GM21529 (cell line): ENCODE measurements around the gene FAM227A.
"Not testable (repeated sequence)": the region's sequence is repeated elsewhere in the genome, so short reads cannot be mapped to it uniquely, and the experiment has no call there.

Source experiments
- ATAC-seq: cut with Tn5 transposase; IDR thresholded peaks from one replicate; pipeline ENCODE4 v1.9.1; 2021; ENCODE audit not compliant: unreplicated experiment

Gene FAM227A

DNA sequence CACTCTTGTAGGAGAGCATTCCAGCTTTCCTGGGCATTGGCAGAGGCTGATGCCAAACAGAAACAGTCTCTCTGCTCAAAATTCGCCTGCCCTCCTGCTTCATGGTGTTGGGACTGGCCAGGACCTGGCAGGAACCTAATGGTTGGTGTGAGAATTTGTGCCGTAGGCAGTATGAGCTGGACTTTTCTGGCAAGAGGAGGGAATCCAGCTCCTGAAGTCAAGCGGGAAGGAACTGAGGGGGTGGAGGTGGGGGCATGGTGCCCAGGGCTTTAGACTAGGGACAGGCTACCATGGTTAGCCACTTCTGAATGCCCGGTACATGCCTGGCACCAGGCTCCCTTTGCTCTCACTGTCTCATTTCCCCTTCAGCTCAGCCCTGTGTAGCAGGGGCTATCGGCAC, 18.7 kb upstream of the FAM227A start:
- no peak for ATAC-seq

GRCh38 chr22:38657045-38657909, 1.1 kb upstream of the FAM227A start:
- peak; percentile 46 for ATAC-seq

GRCh38 chr22:38655519-38656255, 505 bp downstream of the FAM227A start:
- ATAC-seq = no peak

DNA sequence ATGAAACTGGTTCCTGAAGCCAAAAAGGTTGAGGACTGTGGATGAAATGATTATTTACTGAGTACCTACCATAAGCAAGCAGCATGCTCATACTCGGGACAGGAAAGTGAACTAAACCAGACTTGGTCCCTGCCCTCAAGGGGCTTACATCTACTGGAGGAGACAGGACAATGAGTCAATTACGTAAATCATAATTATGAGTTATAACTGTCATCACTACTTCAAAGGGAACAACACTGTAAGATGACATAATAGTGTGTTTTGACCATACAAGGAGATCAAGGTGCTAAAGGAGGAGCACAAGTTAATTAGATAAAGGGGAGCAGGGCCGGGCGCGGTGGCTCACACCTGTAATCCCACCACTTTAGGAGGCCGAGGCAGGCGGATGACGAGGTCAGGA, 2.5 kb downstream of the FAM227A start:
- ATAC-seq = no peak

DNA sequence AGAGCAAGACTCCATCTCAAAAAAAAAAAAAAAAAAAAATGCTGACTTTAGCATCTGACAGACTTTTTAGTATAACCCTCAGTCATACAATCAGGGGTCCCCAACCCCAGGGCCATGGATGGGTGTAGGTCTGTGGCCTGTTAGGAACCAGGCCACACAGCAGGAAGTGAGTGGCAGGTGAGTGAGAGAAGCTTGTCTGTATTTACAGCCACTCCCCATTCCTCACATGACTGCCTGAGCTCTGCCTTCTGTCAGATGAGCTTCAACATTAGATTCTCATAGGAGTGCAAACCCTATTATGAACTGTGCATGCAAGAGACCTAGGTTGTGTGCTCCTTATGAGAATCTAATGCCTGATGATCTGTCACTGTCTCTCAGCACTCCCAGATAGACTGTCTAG, 3.3 kb downstream of the FAM227A start:
- no peak for ATAC-seq

DNA sequence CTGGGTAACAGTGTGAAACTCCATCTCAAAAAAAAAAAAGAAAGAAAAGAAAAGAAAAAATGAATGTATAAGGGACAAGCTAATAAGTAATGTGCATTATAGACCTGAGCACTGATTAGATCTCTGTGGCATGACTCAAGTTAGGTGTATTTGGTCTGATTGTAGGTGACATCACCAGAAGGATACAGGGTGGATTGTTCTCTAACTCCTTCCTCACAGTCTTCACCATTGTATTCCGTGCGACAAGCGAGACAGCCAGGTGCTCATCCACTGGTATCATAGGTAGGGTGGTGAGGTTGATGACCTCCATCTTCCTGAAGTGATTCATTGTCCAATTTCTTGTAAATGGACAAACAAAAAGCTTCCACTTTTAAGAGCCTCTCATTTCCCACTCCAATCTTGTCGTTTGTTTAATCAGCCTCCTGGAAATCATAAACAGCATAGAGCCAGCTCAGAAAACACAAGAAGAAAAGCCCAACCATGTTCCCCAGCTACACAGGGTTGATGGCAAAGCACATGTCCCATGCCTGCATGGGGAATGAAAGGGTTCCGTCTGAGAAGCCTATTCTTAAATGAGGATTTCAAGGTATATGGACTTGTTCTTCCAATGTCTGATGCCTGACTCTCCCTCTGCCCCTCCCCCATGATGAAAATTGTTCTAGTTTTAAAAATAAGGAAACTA, 6.2 kb downstream of the FAM227A start:
- ATAC-seq = no peak

DNA sequence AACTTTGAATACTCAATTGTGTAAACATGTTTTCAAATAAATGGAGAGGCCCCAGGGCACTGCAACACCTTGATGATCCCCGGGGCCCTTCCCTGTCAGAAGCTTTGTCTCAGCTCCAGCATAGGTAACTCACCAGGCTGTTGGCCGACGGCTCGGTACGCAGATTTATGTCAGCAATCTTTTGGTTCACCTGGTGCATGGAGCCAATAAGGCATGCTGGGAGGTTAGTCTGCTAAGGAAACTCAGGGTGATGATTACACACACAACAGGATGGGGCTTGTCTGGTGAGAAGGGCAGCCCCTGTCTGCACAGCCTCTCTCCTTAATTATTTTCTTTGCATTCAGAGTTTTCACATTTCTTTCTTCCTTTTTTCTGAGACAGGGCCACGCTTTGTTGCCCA, 10.8 kb downstream of the FAM227A start:
- ATAC-seq = no peak

- ATAC-seq = not testable (repeated sequence)
Observed at GRCh38 chr22:38644245-38644644, 11.9 kb downstream of the FAM227A start.

DNA sequence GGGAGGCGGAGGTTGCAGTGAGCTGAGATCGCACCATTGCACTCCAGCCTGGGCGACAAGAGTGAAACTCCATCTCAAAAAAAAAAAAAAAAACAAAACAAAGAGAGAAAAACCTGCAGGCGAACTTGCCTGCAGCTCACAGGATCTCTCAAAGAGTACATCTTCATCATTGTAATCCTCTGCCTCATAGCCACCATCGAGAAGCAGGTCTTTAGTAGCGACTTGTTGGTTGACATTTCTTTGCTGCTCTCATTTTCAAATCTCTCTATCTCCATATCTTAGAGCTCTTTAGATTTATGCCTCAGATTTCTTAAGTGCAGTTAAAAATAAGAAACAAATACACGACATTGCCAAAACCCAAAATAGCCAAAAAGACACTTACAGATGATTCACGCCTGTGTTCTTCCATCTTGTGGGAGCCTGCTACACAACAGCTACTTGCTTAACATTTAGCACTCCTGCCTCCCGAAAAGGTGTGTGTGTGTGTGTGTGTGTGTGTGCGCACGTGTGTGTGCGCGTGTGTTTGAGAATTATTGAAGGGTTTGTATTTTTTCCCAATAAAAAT, 14.6 kb downstream of the FAM227A start:
- no peak for ATAC-seq

DNA sequence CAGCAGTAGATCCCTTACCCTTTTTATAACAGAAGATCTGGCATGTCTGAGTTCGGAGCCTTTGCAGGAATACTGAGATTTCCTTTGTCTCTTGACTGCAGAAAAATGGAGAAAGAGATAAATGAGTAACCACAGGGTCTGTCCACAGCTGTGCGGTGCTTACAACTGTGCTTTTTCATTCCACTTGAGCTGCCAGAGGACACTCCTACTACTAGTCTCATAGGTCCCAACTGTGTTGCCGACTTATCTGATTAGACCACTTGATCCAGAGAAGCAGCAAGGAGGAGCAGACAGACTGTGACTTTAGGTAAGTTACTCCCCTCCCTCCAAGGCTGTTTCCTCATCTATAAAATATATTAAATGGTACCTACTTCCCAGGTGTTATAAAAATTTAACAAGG, 17.5 kb downstream of the FAM227A start:
- no peak for ATAC-seq

DNA sequence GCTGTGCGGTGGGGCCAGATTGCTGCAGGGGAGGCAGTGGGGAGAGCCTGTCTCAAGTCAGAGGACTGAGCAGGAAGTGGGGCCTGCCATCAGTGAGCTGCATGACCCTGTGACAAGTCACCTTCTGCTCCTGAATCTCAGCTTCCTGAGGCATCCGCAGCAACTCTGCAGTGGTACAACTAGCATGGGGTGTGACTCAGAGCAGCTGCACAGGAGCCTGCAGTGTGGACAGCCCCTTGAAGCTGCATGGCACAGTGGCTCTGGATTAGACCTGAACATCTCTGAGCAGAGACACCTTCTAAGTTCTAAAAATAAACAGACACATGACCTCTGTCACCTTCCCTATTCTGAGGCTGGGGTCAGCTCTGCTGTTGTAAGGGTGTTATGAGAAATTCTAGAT, 18.0 kb downstream of the FAM227A start:
- ATAC-seq = no peak

- ATAC-seq = no peak
Observed at GRCh38 chr22:38632528-38632927, 23.7 kb downstream of the FAM227A start.

DNA sequence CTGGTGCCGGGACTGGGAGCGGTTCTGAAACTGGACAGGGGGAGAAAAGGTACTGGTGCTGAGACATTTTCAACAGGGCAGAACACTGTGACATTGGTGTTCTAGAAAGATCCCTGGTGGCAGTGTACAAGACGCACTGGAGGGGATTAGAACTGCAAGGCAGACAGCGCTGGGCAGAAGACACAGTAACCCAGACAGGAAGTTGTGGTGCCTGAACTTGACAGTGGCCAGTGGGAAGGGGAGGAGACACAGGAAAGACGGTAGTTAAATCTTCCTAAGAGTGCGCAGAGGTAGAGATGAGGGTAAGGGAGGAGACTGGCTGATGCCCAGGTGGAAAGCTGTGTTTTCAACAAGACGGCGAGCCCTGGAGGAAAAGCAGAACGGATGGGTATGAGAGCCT, 24.5 kb downstream of the FAM227A start:
- no peak for ATAC-seq

DNA sequence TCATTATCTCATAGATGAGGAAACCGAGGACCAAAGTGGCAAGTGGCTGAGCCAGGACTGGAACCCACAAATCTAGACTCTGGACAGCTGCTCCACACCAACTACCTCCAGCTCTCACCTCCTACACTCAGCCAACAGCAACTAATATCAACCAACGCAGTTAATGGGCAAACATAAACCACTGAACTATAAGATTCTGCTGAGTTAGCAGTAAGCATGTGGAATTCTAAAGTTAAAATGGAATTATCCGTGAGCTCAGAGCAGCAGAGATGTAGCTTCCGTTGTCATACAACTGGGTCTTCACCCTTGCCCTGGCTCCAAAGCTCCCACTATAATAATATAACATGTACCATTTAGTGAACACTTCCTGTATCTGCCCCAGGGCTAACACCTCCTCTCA, 27.1 kb downstream of the FAM227A start:
- ATAC-seq = no peak

DNA sequence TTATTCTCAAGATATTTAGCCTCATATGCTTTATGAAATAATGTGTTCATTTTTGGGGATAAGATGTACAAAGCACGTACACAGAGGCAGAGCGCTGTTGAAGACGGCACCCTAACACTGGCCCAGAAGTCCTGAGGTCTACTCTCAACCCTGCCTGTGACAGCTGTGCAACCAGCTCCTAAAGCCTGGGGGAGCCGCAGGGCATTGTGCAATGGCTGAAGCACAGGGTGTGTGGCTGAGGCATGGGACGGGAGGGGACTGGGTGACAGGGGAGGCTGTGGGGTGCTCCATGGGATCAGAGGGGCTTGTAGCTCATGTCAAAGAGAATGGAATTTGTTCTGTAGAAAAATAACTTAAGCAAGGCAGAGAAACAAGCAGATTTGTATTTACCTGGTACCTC, 27.7 kb downstream of the FAM227A start:
- no peak for ATAC-seq

GRCh38 chr22:38623351-38623750, 32.8 kb downstream of the FAM227A start:
- ATAC-seq = no peak

- ATAC-seq = no peak
Observed at GRCh38 chr22:38618682-38619081, 37.5 kb downstream of the FAM227A start.

- ATAC-seq = no peak
Observed at GRCh38 chr22:38618258-38618657, 37.9 kb downstream of the FAM227A start.

DNA sequence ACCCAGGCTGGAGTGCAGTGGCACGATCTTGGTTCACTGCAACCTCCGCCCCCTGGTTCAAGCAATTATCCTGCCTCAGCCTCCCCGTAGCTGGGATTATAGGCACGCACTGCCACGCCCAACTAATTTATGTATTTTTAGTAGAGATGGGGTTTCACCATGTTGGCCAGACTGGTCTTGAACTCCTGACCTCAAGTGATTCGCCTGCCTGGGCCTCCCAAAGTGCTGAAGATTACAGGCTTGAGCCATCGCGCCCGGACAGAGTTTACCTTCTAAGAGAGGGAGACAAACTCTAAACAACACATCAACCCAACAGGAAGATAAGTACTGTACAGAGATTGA, 41.2 kb downstream of the FAM227A start:
- not testable (repeated sequence) for ATAC-seq

GRCh38 chr22:38614332-38615063, 41.7 kb downstream of the FAM227A start:
- no peak for ATAC-seq

DNA sequence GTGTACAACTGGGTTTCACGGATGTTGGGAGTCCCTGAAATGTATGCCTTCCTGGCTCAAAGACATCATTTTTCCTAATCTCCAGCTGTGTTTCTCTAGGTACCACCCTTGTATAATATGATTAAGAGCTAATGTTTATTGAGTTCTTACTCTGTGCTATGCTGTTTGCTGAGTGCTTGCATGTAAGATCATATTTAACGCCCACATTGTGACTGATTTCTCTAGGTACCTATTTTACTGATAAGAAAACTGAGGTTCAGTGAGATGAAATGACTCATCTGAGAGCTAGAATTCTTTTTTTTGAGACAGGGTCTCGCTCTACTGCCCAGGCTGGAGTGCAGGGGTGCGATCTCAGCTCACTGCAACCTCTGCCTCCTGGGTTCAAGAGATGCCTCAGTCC, 42.6 kb downstream of the FAM227A start:
- no peak for ATAC-seq
